Tibial nerve (tissue), 4 donors: ENCODE measurements around the gene FGF10.

Source experiments
- EP300 ChIP-seq, 2 donors: sonication (generic); formaldehyde crosslinking; IDR thresholded peaks; one replicate each; pipeline ENCODE4 v1.6.1; 2017; ENCODE audit warnings: antibody characterized with exemption in 2 of 2, mild to moderate bottlenecking in 1 of 2
- POLR2A ChIP-seq, 2 donors: fragments of 450-650 bp; IDR thresholded peaks; one replicate each; pipeline ENCODE4 v1.6.1; 2017; ENCODE audit warnings: antibody characterized with exemption in 2 of 2, mild to moderate bottlenecking in 2 of 2, moderate library complexity in 2 of 2
- TF ChIP-seq, protein P1 (sequence below), 5 experiments: fragments of 200-600 bp in 3 of 5; fragments of 450-650 bp in 2 of 5; sonication (generic) in 3 of 5; IDR thresholded peaks; one replicate each; pipeline ENCODE4 v1.5.1; 2016 to 2019; ENCODE audit warnings: antibody characterized with exemption in 5 of 5, mild to moderate bottlenecking in 3 of 5, moderate library complexity in 2 of 5

DNA sequence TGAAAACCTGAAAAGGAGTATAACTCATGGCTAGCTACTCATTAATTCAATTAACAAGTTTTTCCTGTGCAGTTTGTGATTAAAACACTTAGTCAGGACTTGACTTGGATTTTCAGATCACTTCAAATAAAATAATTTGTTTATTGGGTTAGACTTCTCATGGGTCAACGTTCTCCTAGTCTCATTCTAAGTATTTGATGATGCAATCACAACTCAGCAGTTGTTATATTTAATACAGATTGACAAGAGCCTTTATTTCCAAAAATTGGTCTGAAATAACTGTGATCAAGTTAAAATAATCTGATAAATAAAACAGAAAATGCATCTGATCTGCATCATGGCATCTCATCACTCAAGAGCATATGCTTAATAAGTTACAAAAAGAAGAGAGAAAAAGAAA, 113.9 kb downstream of the FGF10 start:
- TF ChIP-seq, protein P1, sequence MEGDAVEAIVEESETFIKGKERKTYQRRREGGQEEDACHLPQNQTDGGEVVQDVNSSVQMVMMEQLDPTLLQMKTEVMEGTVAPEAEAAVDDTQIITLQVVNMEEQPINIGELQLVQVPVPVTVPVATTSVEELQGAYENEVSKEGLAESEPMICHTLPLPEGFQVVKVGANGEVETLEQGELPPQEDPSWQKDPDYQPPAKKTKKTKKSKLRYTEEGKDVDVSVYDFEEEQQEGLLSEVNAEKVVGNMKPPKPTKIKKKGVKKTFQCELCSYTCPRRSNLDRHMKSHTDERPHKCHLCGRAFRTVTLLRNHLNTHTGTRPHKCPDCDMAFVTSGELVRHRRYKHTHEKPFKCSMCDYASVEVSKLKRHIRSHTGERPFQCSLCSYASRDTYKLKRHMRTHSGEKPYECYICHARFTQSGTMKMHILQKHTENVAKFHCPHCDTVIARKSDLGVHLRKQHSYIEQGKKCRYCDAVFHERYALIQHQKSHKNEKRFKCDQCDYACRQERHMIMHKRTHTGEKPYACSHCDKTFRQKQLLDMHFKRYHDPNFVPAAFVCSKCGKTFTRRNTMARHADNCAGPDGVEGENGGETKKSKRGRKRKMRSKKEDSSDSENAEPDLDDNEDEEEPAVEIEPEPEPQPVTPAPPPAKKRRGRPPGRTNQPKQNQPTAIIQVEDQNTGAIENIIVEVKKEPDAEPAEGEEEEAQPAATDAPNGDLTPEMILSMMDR (IDR thresholded peaks at IDR 0.05) = no peak
- no peak for TF ChIP-seq EP300 (IDR thresholded peaks at IDR 0.05)
- TF ChIP-seq POLR2A (IDR thresholded peaks at IDR 0.05) = no peak
